ENCODE data around the gene KLHL40. TPM values are rescaled to one million over a fixed set of nuclear protein-coding genes. Genes with fewer than 3 reads are reported as not detected.

The KLHL40 gene
- total and polyA plus RNA-seq, 2 donors (not counting 1 experiment from before 2014, with no cell fraction given), result not detected

GRCh38 chr3:42701371-42702065 is 16.2 kb downstream of the KLHL40 start:
- H3K4me2 ChIP-seq (replicated peaks; ENCODE audit: low read depth, low read length, poor library complexity, severe bottlenecking), result no peak overlapping the region
- no peaks in the 10 kb centered on the region for H3K9me3 Mint-ChIP-seq (ENCODE audit: insufficient read depth)
- H3K27me3 Mint-ChIP-seq, result peaks cover 4% of the 10 kb centered on the region
- no peak overlapping the region for H3K27ac Mint-ChIP-seq
- no peaks in the 10 kb centered on the region for H3K4me1 Mint-ChIP-seq
- no peaks in the 10 kb centered on the region for H3K4me1 ChIP-seq (ENCODE audit: control insufficient read depth in 2 of 2, insufficient read depth in 2 of 2, low read length in 2 of 2)
- POLR2A ChIA-PET, result no interaction called here
- no peak overlapping the region for H3K4me3 ChIP-seq (ENCODE audit: control extremely low read depth in 1 of 5, extremely low read depth in 1 of 5, insufficient read depth in 1 of 5, low read depth in 2 of 5, low read length in 4 of 5)
- no peaks in the 10 kb centered on the region for H3K36me3 ChIP-seq (replicated peaks in 1 of 2; ENCODE audit: control extremely low read depth in 1 of 2, control insufficient read depth in 1 of 2, extremely low read depth in 1 of 2, insufficient read depth in 2 of 2, low read length in 1 of 2)
- CTCF ChIA-PET, result interaction anchor here (0.9 kb wide), 1 partner anchor 43 kb away, joined by 3 read pairs; no protein-coding TSS in a partner anchor
- TF ChIP-seq EZH2 (IDR thresholded peaks at IDR 0.05; ENCODE audit: borderline replicate concordance, insufficient read depth, low read depth, low read length, poor library complexity, severe bottlenecking) (no peak), CTCF (IDR thresholded peaks at IDR 0.05) (no peak)
- H2AFZ ChIP-seq (ENCODE audit: insufficient read depth, low read depth, low read length, poor library complexity, severe bottlenecking), result no peak overlapping the region
- H4K20me1 ChIP-seq (ENCODE audit: control insufficient read depth, insufficient read depth, low read length, poor library complexity, severe bottlenecking), result no peaks in the 10 kb centered on the region
- no peaks in the 10 kb centered on the region for H3K79me2 ChIP-seq (ENCODE audit: control insufficient read depth, insufficient read depth, low read length)
- WGBS (ENCODE audit: insufficient coverage), result 28% methylated on average over 15 of the region's 15 CpGs
- intact Hi-C loops (cut with micrococcal nuclease), result no loop called here
- peak; percentile 35 for DNase-seq
- H3K27ac ChIP-seq (ENCODE audit: low read length in 2 of 2), result no peak overlapping the region
- no peak for ATAC-seq (ENCODE audit: low read depth)
- H3K27me3 ChIP-seq (replicated peaks in 1 of 4; ENCODE audit: control extremely low read depth in 1 of 4, control insufficient read depth in 3 of 4, insufficient read depth in 4 of 4, low read length in 3 of 4), result peaks cover 0 to 18% (median 0%) of the 10 kb centered on the region in 4 experiments
- peaks cover 0 to 15% (median 0%) of the 10 kb centered on the region in 3 donors for H3K9me3 ChIP-seq (ENCODE audit: control extremely low read depth in 1 of 3, control insufficient read depth in 2 of 3, insufficient read depth in 1 of 3, low read length in 2 of 3)
- no peak overlapping the region for H3K9ac ChIP-seq (ENCODE audit: low read length)
- H3K4me3 Mint-ChIP-seq, result no peak overlapping the region

All from B cell (primary cell).